NCI-H1048 (cell line): ENCODE data around the gene SPDEF.
A peak's percentile ranks its signal among the peaks of the same experiment; 100 is the strongest.

Experiments
- DNase-seq: peaks from one replicate; lab custom pipeline; 2025; lab: John Stamatoyannopoulos, UW

SPDEF gene

GRCh38 chr6:34527751-34528670 is 28.1 kb downstream of the SPDEF start:
- no peak for DNase-seq

GRCh38 chr6:34526992-34527728 is 29.0 kb downstream of the SPDEF start:
- DNase-seq, result peak; percentile 43

- no peak for DNase-seq
These were observed 29.7 kb downstream of the SPDEF start for GRCh38 chr6:34526241-34526972.

GRCh38 chr6:34525431-34526175 is 30.5 kb downstream of the SPDEF start:
- no peak for DNase-seq

- DNase-seq, result no peak
These were observed 31.2 kb downstream of the SPDEF start for GRCh38 chr6:34524971-34525370.

- DNase-seq, result no peak
These were observed 31.6 kb downstream of the SPDEF start for GRCh38 chr6:34524499-34524898.

- no peak for DNase-seq
These were observed 32.5 kb downstream of the SPDEF start for GRCh38 chr6:34523441-34524206.

- DNase-seq, result no peak
These were observed 33.4 kb downstream of the SPDEF start for GRCh38 chr6:34522761-34523160.

GRCh38 chr6:34521463-34522285 is 34.5 kb downstream of the SPDEF start:
- DNase-seq, result no peak

GRCh38 chr6:34520645-34521462 is 35.3 kb downstream of the SPDEF start:
- no peak for DNase-seq

GRCh38 chr6:34519971-34520644 is 36.0 kb downstream of the SPDEF start:
- DNase-seq, result no peak

GRCh38 chr6:34518669-34519365 is 37.3 kb downstream of the SPDEF start:
- no peak for DNase-seq

- no peak for DNase-seq
These were observed 38.2 kb downstream of the SPDEF start for GRCh38 chr6:34517966-34518365.

GRCh38 chr6:34517461-34517881 is 38.7 kb downstream of the SPDEF start:
- DNase-seq, result no peak

- no peak for DNase-seq
These were observed 39.5 kb downstream of the SPDEF start for GRCh38 chr6:34516391-34517324.

GRCh38 chr6:34515473-34516387 is 40.4 kb downstream of the SPDEF start:
- no peak for DNase-seq
